Measurements from ENCODE around the gene TAS1R3.

The TAS1R3 gene

DNA sequence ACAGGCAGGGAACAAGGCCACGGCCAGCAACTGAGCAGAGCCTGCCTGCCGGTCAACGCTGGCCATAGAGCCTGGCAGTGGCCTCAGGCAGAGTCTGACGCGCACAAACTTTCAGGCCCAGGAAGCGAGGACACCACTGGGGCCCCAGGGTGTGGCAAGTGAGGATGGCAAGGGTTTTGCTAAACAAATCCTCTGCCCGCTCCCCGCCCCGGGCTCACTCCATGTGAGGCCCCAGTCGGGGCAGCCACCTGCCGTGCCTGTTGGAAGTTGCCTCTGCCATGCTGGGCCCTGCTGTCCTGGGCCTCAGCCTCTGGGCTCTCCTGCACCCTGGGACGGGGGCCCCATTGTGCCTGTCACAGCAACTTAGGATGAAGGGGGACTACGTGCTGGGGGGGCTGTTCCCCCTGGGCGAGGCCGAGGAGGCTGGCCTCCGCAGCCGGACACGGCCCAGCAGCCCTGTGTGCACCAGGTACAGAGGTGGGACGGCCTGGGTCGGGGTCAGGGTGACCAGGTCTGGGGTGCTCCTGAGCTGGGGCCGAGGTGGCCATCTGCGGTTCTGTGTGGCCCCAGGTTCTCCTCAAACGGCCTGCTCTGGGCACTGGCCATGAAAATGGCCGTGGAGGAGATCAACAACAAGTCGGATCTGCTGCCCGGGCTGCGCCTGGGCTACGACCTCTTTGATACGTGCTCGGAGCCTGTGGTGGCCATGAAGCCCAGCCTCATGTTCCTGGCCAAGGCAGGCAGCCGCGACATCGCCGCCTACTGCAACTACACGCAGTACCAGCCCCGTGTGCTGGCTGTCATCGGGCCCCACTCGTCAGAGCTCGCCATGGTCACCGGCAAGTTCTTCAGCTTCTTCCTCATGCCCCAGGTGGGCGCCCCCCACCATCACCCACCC, at the start of gene TAS1R3:
TSS of gene TAS1R3 (plus strand) at position 213 of the 898 bp plus-strand sequence. CDS start at position 279, 66 bp downstream.
- no peak for DNase-seq

- peak; percentile 66 for DNase-seq
Observed at GRCh38 chr1:1281533-1282321, 49.4 kb upstream of the TAS1R3 start.

DNA sequence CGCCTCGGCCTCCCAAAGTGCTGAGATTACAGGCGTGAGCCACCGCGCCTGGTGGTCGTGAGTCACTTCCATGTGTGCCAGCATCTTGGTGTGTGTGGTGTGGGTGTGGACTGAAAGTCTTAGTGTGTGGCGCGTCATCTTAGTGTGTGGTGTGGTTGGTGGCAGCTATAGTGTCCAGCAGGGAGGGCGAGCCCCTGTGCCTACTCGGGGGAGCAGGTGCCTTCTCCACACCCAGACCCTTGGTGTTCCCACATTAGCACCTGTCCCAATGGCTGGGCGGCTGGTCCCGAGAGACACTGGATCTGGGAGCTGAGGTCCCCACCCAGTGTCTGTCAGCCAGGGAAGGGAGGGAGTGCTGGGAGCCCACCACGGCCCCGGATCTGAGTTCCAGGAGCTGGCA, 48.1 kb upstream of the TAS1R3 start:
- no peak for DNase-seq

- peak; percentile 64 for DNase-seq
Observed at GRCh38 chr1:1283821-1284220, 47.3 kb upstream of the TAS1R3 start.

GRCh38 chr1:1284221-1285101, 46.6 kb upstream of the TAS1R3 start:
- no peak for DNase-seq

DNA sequence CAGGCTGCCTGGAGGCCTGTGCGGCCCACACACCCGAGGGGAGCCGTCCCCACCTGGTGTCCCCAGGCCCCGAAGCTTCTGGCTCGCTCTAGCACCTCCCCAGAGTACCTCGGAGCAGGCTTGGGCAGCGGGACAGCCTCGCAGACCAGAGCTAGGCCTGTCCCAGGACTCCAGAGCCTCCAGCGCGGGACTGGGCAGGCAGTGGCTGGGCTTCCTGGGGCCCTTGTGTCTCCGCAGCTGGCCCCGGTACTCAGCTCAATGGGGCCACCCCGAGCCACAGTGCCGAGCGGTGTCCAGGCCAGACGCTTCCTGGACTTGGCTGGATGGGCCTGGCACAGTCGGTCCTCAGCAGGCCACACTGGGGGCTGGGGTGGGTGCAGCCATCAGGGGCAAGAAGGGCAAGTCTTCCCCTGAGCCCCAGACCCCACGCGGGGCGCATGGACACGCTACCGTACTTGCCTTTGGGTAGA, 45.9 kb upstream of the TAS1R3 start:
- DNase-seq, result no peak

DNA sequence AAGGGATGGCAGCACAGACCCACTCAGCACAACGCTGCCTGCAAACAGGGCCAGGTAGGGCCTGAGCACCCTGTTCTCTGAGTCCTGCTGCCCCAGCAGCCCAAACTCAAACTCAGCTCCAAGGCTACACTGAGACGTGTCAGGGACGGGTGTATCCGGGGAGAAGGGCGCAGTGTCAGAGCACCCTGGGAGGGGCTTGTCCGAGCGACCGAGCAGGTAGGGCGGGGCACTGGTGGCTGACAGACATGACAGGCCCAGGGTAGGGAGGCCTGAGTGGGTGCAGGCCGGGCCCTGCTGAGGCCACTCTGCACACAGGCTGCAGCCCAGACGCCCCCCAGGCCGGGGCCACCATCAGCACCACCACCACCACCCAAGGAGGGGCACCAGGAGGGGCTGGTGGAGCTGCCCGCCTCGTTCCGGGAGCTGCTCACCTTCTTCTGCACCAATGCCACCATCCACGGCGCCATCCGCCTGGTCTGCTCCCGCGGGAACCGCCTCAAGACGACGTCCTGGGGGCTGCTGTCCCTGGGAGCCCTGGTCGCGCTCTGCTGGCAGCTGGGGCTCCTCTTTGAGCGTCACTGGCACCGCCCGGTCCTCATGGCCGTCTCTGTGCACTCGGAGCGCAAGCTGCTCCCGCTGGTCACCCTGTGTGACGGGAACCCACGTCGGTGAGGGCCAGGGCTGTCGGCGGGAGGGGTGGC, 45.3 kb upstream of the TAS1R3 start:
- DNase-seq, result peak; percentile 19

- DNase-seq, result no peak
Observed at GRCh38 chr1:1286313-1287261, 44.5 kb upstream of the TAS1R3 start.

GRCh38 chr1:1287288-1288110, 43.6 kb upstream of the TAS1R3 start:
- DNase-seq, result no peak

GRCh38 chr1:1290238-1290731, 40.8 kb upstream of the TAS1R3 start:
- DNase-seq, result peak; percentile 58

DNA sequence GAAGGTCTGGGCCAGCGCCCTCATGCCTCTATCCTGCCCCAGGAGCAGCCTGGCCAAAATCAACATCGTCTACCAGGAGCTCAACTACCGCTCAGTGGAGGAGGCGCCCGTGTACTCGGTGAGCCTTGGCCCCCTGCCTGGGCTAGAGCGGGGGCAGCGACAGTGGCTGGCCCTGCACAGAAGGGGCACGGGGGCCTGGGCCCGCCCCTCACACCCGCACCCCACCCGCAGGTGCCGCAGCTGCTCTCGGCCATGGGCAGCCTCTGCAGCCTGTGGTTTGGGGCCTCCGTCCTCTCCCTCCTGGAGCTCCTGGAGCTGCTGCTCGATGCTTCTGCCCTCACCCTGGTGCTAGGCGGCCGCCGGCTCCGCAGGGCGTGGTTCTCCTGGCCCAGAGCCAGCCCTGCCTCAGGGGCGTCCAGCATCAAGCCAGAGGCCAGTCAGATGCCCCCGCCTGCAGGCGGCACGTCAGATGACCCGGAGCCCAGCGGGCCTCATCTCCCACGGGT, 40.0 kb upstream of the TAS1R3 start:
- peak; percentile 61 for DNase-seq

DNA sequence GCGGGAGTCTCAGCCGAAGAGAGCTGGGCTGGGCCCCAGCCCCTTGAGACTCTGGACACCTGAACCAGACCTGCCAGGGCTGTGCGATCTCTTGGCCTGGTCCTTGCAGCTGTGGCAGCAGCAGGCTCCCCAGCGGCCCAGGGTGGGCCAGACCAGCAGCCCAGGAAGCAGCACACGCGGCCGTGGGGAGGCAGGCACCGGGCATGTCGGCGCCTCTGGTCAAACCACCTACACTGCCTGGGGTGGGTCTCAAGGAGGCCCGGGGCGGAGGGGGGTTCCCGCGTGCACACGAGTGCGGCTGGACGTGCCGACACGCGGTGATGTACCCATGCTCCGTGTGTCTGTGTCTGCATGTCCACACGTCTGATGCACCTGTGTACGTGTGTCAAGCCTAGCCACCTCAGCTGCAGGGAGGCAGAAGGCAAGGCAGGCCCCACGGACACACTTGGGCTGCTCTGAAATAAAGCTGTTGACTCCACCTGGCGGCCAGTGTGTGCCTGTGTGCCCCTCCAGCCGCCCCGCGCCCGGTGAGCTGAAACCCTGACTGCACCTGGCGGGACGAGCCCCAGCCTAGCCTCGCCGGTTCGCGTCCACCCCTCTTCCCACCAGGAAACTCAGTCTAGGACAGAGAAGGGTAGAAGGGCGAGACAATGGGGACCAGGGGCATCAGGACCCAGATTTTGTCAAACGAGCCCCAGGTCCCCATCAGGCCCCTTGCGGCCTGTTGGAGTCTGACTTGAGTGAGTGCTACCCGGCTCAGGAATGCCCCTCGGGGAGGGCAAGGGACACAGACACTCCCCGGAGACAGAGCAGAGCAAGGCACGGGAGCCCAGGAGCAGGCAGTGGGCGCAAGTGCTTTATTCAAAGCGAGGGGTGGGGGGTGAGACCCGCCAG, 39.3 kb upstream of the TAS1R3 start:
- peak; percentile 93 for DNase-seq

DNA sequence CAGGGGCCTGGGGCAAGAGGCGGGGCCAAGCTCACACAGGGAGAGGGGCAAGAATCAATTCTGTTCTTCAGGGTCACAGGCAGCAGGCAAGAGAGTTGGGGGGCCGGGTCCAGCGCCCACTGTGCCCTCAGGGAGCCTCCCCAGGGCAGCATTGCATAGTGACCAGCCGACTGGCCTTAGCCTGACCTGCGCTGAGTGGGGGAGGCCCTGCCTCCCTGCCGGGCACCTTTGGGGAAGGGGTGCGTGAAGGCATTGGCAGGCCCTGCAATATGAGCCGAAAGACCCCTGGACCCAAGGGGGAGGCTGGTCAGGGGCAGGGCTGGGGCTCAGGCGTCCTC, 38.7 kb upstream of the TAS1R3 start:
- no peak for DNase-seq

GRCh38 chr1:1292851-1293250, 38.2 kb upstream of the TAS1R3 start:
- no peak for DNase-seq

DNA sequence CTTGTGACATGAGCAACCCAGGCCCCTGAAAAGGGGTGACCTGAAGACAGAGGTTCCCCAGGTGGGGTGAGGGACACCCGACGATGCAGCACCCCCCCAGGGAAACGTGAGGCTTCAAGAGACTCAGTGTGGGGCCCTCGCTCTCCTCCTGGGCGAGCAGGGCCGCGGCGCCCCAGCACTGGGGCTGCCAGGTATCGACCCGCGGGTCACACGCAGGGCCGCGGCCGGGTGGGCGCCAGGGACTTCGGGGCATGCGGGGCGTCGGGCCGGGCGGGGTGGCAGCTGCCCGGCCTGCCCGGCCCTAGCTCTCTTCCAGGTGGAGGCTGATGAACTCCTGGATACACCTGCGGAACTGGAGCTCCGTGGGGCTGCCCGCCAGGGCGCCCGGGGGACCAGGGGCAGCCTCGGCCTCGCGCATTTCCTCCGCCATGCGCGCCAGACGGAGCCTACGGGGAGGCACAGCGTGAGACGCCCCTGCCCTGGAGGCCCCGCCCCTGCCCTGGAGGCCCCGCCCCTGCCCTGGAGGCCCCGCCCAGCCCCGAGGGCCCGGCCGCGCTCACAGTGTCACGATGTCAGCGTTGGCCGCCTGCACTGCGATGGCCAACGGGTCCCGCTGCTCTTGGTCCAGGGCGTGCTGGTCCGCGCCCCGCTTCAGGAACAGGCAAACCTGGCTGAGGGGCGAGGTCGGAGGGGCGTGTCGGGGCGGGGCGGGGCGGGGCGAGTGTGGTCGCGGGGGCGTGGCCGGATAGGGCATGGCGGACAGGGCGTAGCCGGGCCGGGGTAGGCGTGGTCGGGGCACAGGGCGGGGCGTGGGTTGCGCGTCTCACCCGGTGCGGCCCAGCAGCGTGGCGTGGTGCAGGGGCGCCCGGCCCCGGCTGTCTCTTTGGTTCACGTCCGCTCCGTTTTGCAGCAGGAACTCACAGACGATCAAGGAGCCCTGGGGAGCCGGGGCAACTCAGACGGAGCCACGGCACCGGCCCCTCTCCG, 37.5 kb upstream of the TAS1R3 start:
- no peak for DNase-seq

DNA sequence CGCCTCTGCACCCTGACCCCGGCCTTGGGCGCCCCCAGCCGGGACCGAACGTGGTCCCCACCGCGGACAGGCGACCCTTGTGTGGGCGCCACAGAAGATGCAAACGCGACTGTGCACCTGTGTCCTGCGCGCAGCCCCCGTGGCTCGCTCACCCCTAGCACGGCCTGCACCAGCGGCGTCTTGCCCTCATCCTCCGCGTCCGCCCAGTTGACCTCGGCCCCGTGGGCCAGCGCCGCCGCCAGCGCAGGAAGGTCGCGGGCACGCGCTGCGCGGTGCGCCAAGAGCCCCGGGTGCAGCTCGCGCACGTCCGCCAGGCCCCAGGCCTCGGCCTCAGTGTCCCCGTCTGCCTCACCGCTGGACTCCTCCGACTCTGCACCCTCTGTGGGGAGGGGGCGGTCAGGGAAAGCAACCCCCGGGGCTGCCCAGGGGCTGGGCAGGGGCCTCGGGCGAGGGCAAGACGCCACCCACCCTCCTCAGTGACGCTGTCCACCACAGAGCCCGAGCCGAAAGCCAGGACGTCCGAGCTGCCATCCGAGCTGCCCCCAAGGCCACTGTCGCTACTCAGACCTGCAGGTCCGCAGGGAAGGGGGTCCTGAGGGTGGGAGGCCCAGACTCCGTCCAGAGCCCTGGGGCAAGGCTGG, 36.7 kb upstream of the TAS1R3 start:
- no peak for DNase-seq
